Right lobe of liver (tissue), 4 donors: ENCODE measurements around the gene TSSK6.

Experiments
- CTCF ChIP-seq, 4 donors: fragments of 200-600 bp in 3 of 4; fragments of 450-650 bp in 1 of 4; IDR thresholded peaks; one replicate each; pipeline versions ENCODE4 v1.5.1 to v1.8.0; 2016 to 2022; ENCODE audit warnings: antibody characterized with exemption in 4 of 4, mild to moderate bottlenecking in 2 of 4
- POLR2A ChIP-seq: fragments of 450-650 bp; IDR thresholded peaks from one replicate; pipeline ENCODE4 v1.6.1; 2017; ENCODE audit warnings: antibody characterized with exemption, mild to moderate bottlenecking
- donor health status: DM: no; HTN: no; CAD: no.
- donor health status: DM: no; HTN: no; CAD: no.
- donor health status: DM: no; HTN: yes; CAD: no.

GRCh38 chr19:19506592-19506991 lies 8.8 kb downstream of the TSSK6 start:
- TF ChIP-seq POLR2A = no peak
- TF ChIP-seq CTCF (IDR thresholded peaks at IDR 0.05) = no peak
